HG02870 (cell line): ENCODE measurements around the gene TGM6.

ENCODE experiments used
- ATAC-seq: cut with Tn5 transposase; IDR thresholded peaks from one replicate; pipeline ENCODE4 v1.9.1; 2021; ENCODE audit warnings: mild to moderate bottlenecking, moderate library complexity; ENCODE audit not compliant: unreplicated experiment

TGM6 gene

GRCh38 chr20:2380601-2381000 lies at the start of gene TGM6:
TGM6 (plus strand) TSS chr20:2380901; CDS start chr20:2380969, 68 bp downstream.
- ATAC-seq = no peak

- ATAC-seq = no peak
Measured at GRCh38 chr20:2331106-2331505, 49.6 kb upstream of the TGM6 start.

- ATAC-seq = no peak
Measured at GRCh38 chr20:2331901-2332565, 48.7 kb upstream of the TGM6 start.

- ATAC-seq = no peak
Measured at GRCh38 chr20:2332711-2333110, 48.0 kb upstream of the TGM6 start.

- no peak for ATAC-seq
Measured at GRCh38 chr20:2333821-2334220, 46.9 kb upstream of the TGM6 start.

GRCh38 chr20:2335096-2335870 lies 45.4 kb upstream of the TGM6 start:
- ATAC-seq = no peak

- no peak for ATAC-seq
Measured at GRCh38 chr20:2336471-2336870, 44.2 kb upstream of the TGM6 start.

- ATAC-seq = no peak
Measured at GRCh38 chr20:2337142-2337541, 43.6 kb upstream of the TGM6 start.

- ATAC-seq = no peak
Measured at GRCh38 chr20:2338411-2339066, 42.2 kb upstream of the TGM6 start.

- ATAC-seq = no peak
Measured at GRCh38 chr20:2340136-2340535, 40.6 kb upstream of the TGM6 start.

GRCh38 chr20:2340823-2341222 lies 39.9 kb upstream of the TGM6 start:
- no peak for ATAC-seq

GRCh38 chr20:2341336-2341735 lies 39.4 kb upstream of the TGM6 start:
- ATAC-seq = no peak

- ATAC-seq = no peak
Measured at GRCh38 chr20:2342243-2342642, 38.5 kb upstream of the TGM6 start.

GRCh38 chr20:2346188-2346587 lies 34.5 kb upstream of the TGM6 start:
- no peak for ATAC-seq

GRCh38 chr20:2348336-2348735 lies 32.4 kb upstream of the TGM6 start:
- ATAC-seq = no peak

GRCh38 chr20:2349801-2350200 lies 30.9 kb upstream of the TGM6 start:
- ATAC-seq = no peak

GRCh38 chr20:2350606-2351005 lies 30.1 kb upstream of the TGM6 start:
- ATAC-seq = no peak

- ATAC-seq = no peak
Measured at GRCh38 chr20:2353231-2353630, 27.5 kb upstream of the TGM6 start.

GRCh38 chr20:2357114-2357513 lies 23.6 kb upstream of the TGM6 start:
- no peak for ATAC-seq

GRCh38 chr20:2358006-2358405 lies 22.7 kb upstream of the TGM6 start:
- ATAC-seq = no peak

- ATAC-seq = no peak
Measured at GRCh38 chr20:2361035-2361593, 19.6 kb upstream of the TGM6 start.

- no peak for ATAC-seq
Measured at GRCh38 chr20:2363187-2363586, 17.5 kb upstream of the TGM6 start.
